Measurements from ENCODE around the gene MEI1.

GRCh38 chr22:41845380-41846267 lies 146.3 kb downstream of the MEI1 start:
- TF ChIP-seq CTCF (IDR thresholded peaks at IDR 0.05) (no peak), POLR2A (IDR thresholded peaks at IDR 0.05) (no peak)
